ENCODE results near the gene FBXL22. TPM values are rescaled to one million over a fixed set of nuclear protein-coding genes. Genes with fewer than 3 reads are reported as not detected.

FBXL22 gene
- total RNA-seq, 1 donor from 2014 or later, result 0.48 TPM

- DNase-seq (ENCODE audit: extremely low spot score, unreplicated experiment), result no peak
- no peak for TF ChIP-seq CTCF (IDR thresholded peaks at IDR 0.05)
- H3K4me1 Mint-ChIP-seq (ENCODE audit: unreplicated experiment), result peaks cover 22% of the 10 kb centered on the region
- H3K4me3 Mint-ChIP-seq (ENCODE audit: unreplicated experiment), result no peak overlapping the region
- H3K27ac Mint-ChIP-seq (ENCODE audit: unreplicated experiment), result no peak overlapping the region
- H3K36me3 Mint-ChIP-seq (ENCODE audit: unreplicated experiment), result peaks cover 44% of the 10 kb centered on the region
- peaks cover 8% of the 10 kb centered on the region for H3K9me3 Mint-ChIP-seq (ENCODE audit: unreplicated experiment)
- no peaks in the 10 kb centered on the region for H3K27me3 Mint-ChIP-seq (ENCODE audit: unreplicated experiment)
Measured at GRCh38 chr15:63593705-63594671, 3.2 kb upstream of the FBXL22 start.

GRCh38 chr15:63595065-63595464 lies 2.1 kb upstream of the FBXL22 start:
- TF ChIP-seq CTCF (IDR thresholded peaks at IDR 0.05), result no peak
- H3K4me1 Mint-ChIP-seq (ENCODE audit: unreplicated experiment), result peaks cover 22% of the 10 kb centered on the region
- H3K4me3 Mint-ChIP-seq (ENCODE audit: unreplicated experiment), result no peak overlapping the region
- H3K27me3 Mint-ChIP-seq (ENCODE audit: unreplicated experiment), result no peaks in the 10 kb centered on the region
- no peak for DNase-seq (ENCODE audit: extremely low spot score, unreplicated experiment)
- peaks cover under 1% of the 10 kb centered on the region for H3K9me3 Mint-ChIP-seq (ENCODE audit: unreplicated experiment)
- H3K27ac Mint-ChIP-seq (ENCODE audit: unreplicated experiment), result no peak overlapping the region
- H3K36me3 Mint-ChIP-seq (ENCODE audit: unreplicated experiment), result peaks cover 33% of the 10 kb centered on the region

GRCh38 chr15:63595688-63596087 lies 1.5 kb upstream of the FBXL22 start:
- DNase-seq (ENCODE audit: extremely low spot score, unreplicated experiment), result no peak
- Mint-ChIP-seq H3K27me3 (ENCODE audit: unreplicated experiment) (no peaks in the 10 kb centered on the region), H3K36me3 (ENCODE audit: unreplicated experiment) (peaks cover 27% of the 10 kb centered on the region), H3K9me3 (ENCODE audit: unreplicated experiment) (no peaks in the 10 kb centered on the region), H3K27ac (ENCODE audit: unreplicated experiment) (no peak overlapping the region), H3K4me1 (ENCODE audit: unreplicated experiment) (peaks cover 22% of the 10 kb centered on the region), H3K4me3 (ENCODE audit: unreplicated experiment) (no peak overlapping the region)
- no peak for TF ChIP-seq CTCF (IDR thresholded peaks at IDR 0.05)

GRCh38 chr15:63596676-63597037 lies 530 bp upstream of the FBXL22 start:
- no peaks in the 10 kb centered on the region for H3K27me3 Mint-ChIP-seq (ENCODE audit: unreplicated experiment)
- H3K4me1 Mint-ChIP-seq (ENCODE audit: unreplicated experiment), result peaks cover 26% of the 10 kb centered on the region
- no peak for DNase-seq (ENCODE audit: extremely low spot score, unreplicated experiment)
- H3K36me3 Mint-ChIP-seq (ENCODE audit: unreplicated experiment), result peaks cover 18% of the 10 kb centered on the region
- H3K27ac Mint-ChIP-seq (ENCODE audit: unreplicated experiment), result peak overlapping the region; percentile 77
- no peak overlapping the region for H3K4me3 Mint-ChIP-seq (ENCODE audit: unreplicated experiment)
- no peaks in the 10 kb centered on the region for H3K9me3 Mint-ChIP-seq (ENCODE audit: unreplicated experiment)
- TF ChIP-seq CTCF (IDR thresholded peaks at IDR 0.05), result no peak

- Mint-ChIP-seq H3K36me3 (ENCODE audit: unreplicated experiment) (peaks cover 16% of the 10 kb centered on the region), H3K4me3 (ENCODE audit: unreplicated experiment) (no peak overlapping the region), H3K9me3 (ENCODE audit: unreplicated experiment) (no peaks in the 10 kb centered on the region), H3K27me3 (ENCODE audit: unreplicated experiment) (no peaks in the 10 kb centered on the region), H3K27ac (ENCODE audit: unreplicated experiment) (peak overlapping the region; percentile 77), H3K4me1 (ENCODE audit: unreplicated experiment) (peaks cover 31% of the 10 kb centered on the region)
- no peak for TF ChIP-seq CTCF (IDR thresholded peaks at IDR 0.05)
- no peak for DNase-seq (ENCODE audit: extremely low spot score, unreplicated experiment)
Measured at GRCh38 chr15:63597821-63598220, 634 bp downstream of the FBXL22 start.
